GM04504 (cell line): Measurements from ENCODE around the gene DDAH2.

Experiments used
- DNase-seq: peaks from one replicate; pipeline ENCODE4 v3.0.0-alpha.2; 2012; ENCODE audit warnings: low read depth

DDAH2 gene

DNA sequence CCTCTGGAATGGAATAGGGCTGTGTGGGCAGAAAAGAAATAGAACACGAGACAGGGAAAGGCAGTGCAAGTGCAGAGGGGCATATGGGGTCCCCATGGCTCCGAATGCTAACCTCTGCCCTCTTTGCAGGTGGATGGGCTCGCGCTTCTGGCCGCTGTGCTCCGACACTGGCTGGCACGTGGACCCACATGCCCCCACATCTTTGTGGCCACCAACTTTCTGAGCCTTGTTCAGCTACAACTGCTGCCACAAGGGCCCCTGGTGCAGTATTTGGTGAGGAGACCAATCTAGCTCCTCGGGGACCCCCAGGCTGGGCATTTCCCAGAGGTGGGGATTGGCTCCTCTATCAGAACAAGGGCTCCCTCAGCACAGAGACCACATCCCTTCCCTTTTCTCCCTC lies 32.2 kb upstream of the DDAH2 start:
- no peak for DNase-seq

DNA sequence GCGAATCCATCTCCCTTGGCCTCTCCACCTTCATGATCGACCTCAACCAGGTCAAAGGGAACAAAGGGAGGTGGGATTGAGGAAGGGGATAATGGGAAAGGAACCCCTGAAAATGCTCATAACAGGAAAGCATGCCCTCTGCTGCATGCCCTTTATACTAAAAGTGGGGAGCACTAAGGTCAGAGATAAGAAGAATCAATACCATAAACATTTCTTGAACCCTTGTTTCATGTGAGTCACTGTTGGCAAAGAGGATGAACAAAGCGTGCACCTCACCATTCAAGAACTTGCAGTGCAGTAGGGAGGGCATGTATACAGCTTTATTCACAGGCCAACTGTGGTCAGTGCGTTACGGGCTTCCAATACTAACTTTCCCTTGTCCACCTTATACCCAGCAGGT lies 31.7 kb upstream of the DDAH2 start:
- DNase-seq: no peak

DNA sequence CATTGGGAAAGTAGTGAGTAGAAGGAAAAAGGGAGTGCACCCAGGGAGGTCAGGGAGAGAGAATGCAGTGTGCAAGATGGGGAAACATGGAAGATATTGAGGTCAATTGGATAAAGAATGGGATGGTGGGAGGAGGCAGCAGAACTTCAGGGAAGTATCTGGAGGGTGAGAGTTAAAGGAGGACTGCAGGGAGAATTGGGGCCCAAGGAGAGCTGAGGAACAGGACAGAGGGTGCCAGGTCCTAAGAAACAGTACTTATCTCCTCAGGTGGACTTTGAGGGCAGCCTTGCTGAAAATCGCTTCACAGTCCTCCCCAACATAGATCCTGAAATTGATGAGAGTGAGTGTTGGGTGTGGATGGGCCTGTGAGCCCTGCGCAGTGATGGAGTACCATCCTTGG lies 29.2 kb upstream of the DDAH2 start:
- DNase-seq: no peak

DNA sequence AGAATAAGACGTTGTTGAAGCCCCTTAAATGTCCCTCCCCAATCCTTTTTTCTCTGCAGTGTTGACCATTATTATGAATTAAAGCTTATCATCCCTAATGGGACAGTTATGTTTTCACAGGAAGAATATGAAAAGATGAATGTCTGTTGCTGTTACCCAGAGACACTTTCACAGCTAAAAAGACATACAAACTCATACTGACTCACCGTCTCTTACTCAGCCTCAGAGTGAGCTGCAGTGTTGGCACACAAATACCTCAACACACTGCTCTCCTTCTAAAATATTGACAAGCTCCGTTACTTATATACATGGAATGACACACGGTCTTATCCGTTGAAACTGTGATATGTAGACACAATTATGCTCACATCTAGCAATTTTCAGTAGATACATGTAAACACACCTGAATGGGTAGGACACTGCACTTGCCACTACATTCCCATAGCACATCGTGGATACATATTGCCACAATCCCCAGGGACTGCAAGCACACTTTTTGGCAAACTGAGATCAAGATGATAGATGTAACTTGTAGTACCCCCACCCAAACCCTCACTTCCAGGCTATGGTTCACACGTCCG lies 23.7 kb upstream of the DDAH2 start:
- peak; percentile 47 for DNase-seq

DNA sequence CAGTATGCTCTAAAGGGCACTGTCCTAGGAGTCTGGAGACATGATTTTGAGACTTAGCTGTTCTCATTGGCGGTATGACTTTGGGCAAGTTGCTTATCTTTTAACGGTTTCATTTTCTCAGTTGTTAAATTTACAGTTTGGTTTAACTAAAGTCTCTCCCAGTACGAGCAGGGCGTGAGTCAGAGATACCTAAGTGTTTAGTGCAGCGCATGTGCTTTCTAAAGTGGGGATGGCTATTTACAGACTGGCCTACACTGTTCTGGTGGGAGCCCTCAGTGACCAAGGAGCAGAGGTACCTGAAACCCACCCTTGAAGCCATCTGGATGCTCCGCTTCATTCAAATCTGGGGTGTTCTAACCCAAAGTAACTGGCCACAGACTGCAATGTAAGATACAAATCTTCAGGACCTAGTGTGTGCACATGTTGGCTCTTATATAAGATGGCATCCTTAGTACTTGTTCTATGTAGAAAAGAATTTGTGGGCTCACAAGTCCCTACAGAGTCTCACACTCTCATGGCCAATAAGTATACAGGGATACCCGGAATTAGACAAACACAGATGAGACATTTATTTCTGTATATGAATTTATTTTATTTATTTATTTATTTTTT lies 21.4 kb upstream of the DDAH2 start:
- DNase-seq: no peak

DNA sequence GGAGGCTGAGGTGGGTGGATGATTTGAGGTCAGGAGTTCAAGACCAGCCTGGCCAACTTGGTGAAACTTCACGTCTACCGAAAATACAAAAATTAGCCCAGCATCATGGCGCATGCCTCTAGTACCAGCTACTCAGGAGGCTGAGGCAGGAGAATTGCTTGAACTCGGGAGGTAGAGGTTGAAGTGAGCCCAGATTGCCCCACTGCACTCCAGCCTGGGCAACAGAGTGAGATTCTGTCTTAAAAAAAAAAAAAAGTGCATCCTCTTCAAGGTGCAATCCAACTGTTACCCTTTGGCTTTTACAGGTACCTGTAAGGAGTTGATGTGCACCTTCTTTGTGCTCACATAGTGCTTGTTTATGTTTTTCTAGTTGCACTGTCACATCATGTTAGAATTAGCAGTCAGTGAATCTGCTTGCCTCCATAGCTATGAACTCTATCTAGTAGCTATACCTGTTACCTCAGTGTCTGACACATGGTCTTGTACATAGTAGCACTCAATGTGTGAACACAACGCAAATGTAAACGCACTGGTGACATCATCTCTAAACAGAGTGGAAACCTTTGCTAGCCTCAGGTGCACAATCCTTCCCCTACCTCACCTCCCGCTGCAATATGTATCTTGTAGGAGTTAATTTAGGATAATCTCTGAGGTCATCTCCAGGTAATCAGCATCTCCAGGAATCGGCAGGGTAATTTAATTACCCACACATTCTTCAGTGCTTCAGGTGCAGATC lies 20.4 kb upstream of the DDAH2 start:
- DNase-seq: no peak

DNA sequence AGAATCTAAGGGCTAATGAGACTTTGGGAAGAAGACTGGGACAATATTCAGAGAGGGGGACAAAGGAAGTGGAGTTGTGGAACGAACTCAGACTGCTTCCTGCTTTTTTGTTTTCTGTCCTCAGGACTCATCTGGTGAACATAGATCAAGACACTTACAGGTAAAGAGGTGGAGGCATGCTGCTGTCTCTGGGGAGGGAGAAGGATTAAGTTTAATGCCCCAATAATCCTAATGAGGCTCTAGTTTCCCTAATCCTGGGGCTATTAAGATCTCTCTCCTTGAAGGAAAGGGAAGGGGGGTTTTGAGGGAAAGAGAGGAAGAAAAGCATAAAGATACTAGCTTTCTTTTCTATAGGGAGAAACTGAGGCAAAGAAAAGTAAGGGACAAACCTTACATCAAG lies 15.3 kb upstream of the DDAH2 start:
- DNase-seq: no peak

DNA sequence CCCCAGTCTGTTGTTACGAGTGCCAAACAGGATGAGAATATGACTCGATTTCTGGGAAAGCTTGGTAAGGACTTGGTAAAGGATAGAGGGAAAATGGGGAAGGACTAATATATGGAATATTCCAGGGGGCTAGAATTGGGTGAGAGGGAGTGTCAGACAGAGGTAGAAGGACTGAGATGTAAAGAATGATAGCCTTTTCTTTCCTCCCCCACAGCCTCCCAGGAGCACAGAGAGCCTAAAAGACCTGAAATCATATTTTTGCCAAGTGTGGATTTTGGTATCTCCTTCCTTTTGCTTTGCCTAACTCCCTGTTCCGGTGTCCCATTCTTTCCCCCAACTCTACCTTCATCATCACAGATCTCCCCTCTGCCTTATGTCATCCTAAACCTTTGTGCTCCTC lies 13.8 kb upstream of the DDAH2 start:
- DNase-seq: no peak

DNA sequence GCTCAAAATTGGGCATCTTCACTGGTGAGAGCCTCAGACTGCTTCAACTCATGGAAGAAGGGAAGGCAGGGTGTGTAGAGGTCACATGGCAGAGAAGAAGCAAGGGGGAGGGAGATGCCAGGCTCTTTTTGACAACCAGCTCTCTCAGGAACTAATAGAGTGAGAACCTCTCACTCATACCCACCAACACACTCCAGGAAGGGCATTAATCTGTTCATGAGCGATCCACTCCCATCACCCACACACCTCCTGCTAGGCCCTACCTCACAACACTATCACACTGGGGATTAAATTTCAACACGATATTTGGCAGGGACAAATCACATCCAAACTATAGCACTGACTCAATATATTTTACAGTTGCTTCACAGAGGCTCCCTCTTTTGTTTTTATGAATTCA lies 12.7 kb upstream of the DDAH2 start:
- DNase-seq: no peak

DNA sequence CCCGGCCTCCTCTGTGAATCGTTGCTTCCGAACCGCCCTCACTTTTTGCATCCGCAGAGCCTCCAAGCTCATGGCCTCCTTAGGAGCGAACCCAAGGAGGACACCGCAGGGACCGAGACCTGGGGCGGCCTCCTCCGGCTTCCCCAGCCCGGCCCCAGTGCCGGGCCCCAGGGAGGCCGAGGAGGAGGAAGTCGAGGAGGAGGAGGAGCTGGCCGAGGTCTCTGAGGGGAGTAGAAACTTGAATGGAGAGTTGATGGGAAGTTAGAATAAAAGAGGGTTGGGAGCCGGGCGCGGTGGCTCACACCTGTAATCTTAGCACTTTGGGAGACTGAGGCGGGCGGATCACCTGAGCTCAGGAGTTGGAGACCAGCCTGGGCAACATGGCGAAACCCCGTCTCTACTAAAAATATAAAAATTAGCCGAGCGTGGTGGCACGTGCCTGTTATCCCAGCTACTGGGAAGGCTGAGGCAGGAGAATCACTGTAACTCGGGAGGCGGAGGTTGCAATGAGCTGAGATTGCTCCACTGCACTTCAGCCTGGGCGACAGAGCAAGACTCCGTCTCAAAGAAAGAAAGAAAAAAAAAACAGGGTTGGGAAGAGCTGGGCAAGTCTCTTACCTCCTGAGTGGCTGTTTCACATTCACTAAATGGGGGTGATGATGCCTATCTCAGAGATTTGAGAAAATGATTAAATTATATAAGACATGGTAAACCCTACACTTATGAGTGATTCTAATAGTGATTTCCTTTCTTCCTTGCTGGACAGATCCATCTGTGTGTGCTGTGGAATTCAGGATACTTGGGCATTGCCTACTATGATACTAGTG lies 11.5 kb upstream of the DDAH2 start:
- DNase-seq: no peak

DNA sequence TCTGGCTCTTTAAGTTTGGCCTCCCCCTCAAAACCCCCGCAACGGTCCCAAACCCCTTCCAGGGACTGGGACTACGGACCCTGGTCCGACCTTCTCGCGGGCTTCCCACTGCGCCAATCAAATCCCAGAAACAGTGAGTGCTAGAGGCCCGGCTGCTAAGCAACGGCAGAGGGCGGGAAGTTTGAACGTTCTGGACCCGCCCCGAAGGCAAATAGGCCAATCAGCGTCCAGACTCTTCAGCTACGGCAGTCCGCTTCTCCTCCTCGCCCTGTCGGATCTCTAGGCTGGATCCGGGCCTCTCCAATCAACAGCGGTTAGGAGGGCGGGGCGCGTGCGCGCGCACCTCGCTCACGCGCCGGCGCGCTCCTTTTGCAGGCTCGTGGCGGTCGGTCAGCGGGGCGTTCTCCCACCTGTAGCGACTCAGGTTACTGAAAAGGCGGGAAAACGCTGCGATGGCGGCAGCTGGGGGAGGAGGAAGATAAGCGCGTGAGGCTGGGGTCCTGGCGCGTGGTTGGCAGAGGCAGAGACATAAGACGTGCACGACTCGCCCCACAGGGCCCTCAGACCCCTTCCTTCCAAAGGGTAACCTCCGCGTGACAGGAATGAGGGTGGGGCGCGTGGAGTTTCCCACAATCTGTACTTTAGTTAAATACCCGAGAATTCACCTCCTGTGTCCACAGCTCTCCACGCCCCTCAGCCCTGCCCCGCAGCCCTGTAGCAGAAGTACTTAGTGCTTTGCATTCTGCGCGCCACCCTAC lies 10.7 kb upstream of the DDAH2 start, which contains the start of gene MSH5:
Gene MSH5, plus strand, starts transcription at position 367 of the 758 bp plus-strand sequence. CDS start 462 bp downstream, outside the sequence.
- DNase-seq: peak; percentile 99

DNA sequence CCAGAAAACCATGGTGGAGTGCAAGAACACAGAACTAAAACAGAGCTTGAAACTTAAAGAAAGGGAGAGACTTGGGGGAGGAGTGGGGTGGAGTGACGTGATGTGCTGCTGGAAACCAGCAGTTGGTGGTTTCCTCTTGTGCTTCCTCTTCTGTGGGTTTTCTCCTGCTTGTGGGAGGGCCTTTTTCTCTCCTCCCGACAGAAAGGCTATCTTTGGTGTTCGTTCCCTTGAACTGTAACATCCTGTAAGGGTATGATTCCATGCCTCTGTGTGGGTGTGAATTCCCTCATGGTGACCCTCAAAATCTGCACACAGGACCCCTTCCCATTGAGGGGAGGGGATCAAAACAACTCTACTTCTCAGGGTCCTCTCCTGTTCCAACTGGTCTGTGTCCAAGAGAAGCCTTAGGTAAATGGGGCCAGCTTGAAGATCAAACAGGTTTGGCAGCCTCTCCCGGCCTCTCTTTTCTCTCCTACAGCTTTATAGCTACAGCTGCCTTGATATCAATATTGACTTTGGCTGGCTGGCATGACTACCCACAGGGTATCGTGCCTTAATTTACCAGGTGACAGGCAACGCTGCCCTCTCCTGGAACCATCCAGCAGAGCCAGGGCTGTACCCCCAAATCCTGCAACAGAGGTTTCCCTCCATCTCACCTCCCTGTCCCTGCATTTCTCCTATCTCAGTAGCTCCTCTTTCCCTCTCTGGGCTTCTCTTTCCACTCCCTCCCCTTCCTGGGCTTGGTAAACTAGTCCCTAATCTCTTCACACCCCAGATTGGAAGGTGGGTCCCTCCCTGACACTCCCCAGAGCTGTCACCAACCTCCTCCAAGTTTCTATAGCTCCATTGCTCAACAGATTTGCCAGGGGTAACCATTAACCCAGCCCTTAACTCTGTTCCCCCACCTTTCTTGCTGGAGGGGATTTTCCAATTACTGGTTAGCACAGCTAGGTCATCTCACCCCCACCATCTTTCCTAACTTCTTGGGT lies 9.2 kb upstream of the DDAH2 start:
- DNase-seq: peak; percentile 62

DNA sequence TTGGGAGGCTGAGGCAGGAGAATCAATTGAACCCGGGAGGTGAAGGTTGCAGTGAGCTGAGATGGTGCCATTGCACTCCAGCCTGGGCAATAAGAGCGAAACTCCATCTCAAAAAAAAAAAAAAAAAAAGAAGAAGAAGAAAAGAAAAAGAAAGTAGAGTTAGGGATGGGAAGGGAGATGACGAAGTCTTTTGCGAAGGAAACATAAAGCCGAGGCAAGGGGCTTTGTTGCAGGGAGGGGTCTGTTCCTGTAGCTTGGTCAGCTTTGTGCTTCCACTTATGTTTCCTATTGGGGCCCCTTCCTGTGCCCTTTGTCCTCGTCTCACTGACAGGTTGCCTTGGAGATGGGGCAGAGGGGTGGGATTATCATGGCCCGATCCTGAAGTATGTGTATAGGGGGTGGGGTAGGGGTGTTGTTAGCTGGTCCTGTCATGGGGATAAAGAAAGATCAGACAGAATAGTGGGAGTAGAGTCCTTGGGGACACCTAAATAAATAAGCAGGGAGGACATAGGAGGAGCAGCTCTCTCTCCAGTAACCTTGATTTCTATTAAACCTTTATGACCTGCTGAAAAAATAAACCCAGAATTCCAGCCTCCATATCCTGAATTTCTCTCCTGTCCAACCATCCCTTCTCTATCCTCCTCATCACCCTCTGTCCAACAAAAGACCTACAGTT lies 8.4 kb upstream of the DDAH2 start:
- DNase-seq: no peak

DNA sequence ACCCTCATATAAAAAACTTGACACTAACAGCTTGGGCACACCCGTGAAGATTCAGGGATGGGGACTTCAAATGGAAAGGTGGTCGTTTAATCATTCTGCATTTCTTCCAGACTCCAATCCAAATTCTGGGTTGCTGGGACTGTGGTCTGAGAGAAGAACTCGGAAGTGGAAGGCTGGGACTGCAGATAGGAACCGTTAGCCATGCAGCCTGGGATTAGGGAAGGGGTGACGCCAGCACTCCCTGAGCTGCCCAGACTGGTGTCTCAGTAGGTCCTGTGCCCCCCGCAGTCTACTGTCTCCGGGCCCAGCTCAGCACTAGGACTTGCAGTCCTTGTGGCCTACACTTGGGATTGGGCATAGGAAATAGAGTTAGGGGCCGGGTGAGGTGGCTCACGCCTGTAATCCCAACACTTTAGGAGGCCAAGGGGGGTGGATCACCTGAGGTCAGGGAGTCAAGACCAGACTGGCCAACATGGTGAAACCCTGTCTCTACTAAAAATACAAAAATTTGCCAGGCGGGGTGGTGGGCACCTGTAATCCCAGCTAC lies 7.7 kb upstream of the DDAH2 start:
- no peak for DNase-seq

DNA sequence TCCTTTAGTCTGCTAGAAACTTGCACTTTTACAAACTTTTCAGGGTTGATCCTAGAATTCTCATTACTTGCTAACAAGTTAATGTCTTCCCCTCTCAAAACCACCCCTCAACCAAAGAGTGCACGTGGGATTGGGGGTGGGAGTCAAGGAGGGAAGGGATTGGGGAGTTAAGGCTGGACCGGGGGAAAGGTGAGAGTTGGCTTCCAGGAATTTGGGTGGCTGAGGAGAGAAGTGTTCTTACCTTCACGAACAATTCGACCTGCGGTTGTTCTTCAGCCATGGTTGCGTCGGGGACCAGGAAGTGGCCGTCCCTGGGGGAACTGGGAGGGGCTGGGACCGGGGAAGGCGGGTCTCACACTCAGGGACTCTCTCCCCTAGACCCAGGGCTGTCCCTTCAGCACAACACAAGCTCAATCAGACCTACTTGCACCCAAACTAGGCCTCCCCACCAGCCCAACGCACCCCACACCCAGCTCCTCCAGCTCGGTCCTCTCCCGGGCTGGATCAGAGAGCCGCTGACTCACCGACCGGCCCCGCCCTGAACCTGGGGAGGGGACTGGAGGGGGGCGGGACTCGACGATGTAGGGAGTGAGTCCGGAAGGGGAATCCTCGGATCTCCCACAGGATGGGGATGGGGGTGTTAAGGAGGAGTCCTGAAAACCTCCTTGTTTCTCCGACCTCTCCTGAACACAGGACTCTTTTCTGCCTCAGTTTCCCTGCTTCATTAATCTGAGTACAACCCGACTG lies 7.1 kb upstream of the DDAH2 start, which contains the start of gene CLIC1:
Gene CLIC1, minus strand, starts transcription at position 510 of the 747 bp plus-strand sequence. Its CDS starts 230 bp downstream, at position 280.
- DNase-seq: peak; percentile 62

DNA sequence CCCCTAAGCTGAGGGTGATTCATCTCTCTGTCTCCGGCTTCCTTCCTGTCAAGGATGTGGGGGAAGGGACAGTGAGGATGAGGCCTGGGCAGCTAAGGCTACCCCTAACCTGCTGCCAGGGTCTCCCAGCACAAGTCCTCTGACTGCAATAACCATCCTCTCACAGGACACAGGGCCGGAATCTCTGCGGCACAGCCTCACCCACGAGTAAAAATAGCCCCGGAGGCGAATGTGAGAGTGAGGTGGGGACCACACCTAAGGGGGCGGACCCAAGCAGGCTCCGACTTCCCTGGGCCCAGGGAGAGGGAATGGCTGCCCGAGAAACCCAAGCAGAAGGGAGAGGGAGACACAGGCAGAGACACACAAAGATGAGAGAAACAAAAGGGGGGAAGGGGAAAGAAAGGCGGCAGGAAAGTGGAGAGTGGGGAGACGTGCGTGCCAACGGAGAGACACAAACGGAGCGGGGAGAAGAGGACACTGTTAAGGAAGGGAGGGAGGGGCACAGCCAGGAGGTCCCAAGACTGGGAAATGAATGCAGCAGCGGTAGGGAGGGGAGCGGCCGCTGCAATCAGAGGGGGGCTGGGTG lies 5.8 kb upstream of the DDAH2 start:
- DNase-seq: peak; percentile 51

DNA sequence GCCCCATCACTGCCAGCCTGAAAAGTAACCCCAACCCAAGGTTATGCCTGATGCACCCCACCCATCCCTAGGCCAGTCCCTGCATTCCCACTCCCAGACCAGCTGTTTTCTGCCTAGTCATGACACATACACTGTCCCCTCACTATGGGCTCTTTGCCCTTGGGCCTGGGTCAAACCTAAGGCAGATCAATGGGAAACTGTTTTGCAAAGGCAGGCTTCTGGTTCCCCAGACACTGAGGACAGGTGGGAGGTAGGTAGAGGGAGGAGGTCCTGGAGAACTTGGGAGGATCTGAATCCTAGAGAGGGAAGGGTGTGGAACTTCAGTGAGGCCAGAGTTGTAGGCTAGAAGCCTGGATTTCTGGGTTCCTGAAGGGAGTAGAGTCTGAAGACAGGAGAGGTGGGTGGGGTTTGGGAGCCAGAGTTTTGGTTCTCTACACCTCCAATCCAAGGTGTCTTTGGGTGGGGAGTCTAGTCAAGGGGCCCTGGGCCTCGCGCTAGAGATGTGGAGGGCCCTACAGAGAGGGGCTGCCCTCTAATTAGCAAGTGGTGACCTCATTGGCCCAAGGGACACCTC lies 5.2 kb upstream of the DDAH2 start:
- no peak for DNase-seq

DNA sequence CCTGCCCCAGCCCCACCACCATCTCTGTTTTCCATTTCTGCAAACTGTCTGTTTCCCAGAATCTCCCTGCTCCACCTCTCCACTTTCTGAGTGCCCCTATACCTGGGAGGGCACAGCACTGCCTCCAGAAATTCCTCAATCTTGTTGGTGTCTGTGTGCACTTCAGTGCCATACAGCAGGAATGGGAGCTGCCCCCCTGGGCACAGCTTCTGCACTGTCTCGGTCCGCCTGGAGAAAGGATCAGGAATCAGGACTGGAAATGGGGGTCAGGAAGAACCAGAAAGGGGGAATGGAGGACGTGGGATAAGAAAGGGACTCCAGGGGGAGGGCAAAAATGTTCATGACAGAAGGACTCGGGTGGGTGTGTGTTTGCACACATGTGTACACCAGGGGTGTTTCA lies 4.6 kb upstream of the DDAH2 start:
- no peak for DNase-seq
